NCI-H510A treated with DMSO at 0.1 percent for 48 hours (cell line): ENCODE data around the gene TRABD.

Experiments used
- DNase-seq: peaks from one replicate; lab custom pipeline; 2025; lab: John Stamatoyannopoulos, UW

Gene TRABD

GRCh38 chr22:50173983-50174355 lies 11.7 kb upstream of the TRABD start:
- DNase-seq, result no peak

- no peak for DNase-seq
These were observed 11.1 kb upstream of the TRABD start for GRCh38 chr22:50174382-50175190.

- DNase-seq, result no peak
These were observed 10.6 kb upstream of the TRABD start for GRCh38 chr22:50175191-50175461.

- no peak for DNase-seq
These were observed 9.5 kb upstream of the TRABD start for GRCh38 chr22:50175921-50176849.

GRCh38 chr22:50176850-50177536 lies 8.7 kb upstream of the TRABD start:
- DNase-seq, result no peak

- DNase-seq, result no peak
These were observed 7.9 kb upstream of the TRABD start for GRCh38 chr22:50177537-50178470.

GRCh38 chr22:50178471-50178864 lies 7.2 kb upstream of the TRABD start:
- DNase-seq, result no peak

GRCh38 chr22:50178871-50179869 lies 6.5 kb upstream of the TRABD start:
- no peak for DNase-seq

GRCh38 chr22:50179937-50180726 lies 5.6 kb upstream of the TRABD start:
- no peak for DNase-seq

GRCh38 chr22:50180727-50181521 lies 4.8 kb upstream of the TRABD start:
- no peak for DNase-seq

- DNase-seq, result no peak
These were observed 3.3 kb upstream of the TRABD start for GRCh38 chr22:50182176-50183081.

GRCh38 chr22:50183141-50183971 lies 2.4 kb upstream of the TRABD start:
- no peak for DNase-seq

GRCh38 chr22:50184004-50184901 lies 1.5 kb upstream of the TRABD start:
- DNase-seq, result no peak

GRCh38 chr22:50184902-50185374 lies 775 bp upstream of the TRABD start:
- DNase-seq, result no peak

- no peak for DNase-seq
These were observed 535 bp downstream of the TRABD start for GRCh38 chr22:50186181-50186714.
